T-helper 17 cell (primary cell): ENCODE data around the gene FCER2. TPM values are rescaled to one million over a fixed set of nuclear protein-coding genes. Genes with fewer than 3 reads are reported as not detected.

Experiments used
- ATAC-seq: fragments of 150-1000 bp; cut with Tn5 transposase; 2 replicates; pipeline ENCODE4 v1.10.0; 2021; ENCODE audit warnings: mild to moderate bottlenecking, moderate library complexity
- DNase-seq, 3 donors: peaks; one replicate each; pipeline versions ENCODE4 v3.0.0 to v3.0.0-alpha.2; 2020 to 2021
- H3K9me3 ChIP-seq: one replicate; pipeline ENCODE4 v1.7.0; 2013; ENCODE audit warnings: low read length, mild to moderate bottlenecking; ENCODE audit not compliant: control insufficient read depth, poor library complexity, severe bottlenecking
- H3K27ac Mint-ChIP-seq: one replicate; pipeline ENCODE4 v1.8.0; 2022; ENCODE audit warnings: mild to moderate bottlenecking, moderate library complexity, mixed read lengths
- H3K27me3 Mint-ChIP-seq: one replicate; pipeline ENCODE4 v1.8.0; 2022; ENCODE audit warnings: mixed read lengths
- H3K36me3 Mint-ChIP-seq: one replicate; pipeline ENCODE4 v1.8.0; 2022; ENCODE audit warnings: low read depth, mixed read lengths
- H3K4me1 Mint-ChIP-seq: one replicate; pipeline ENCODE4 v1.8.0; 2022; ENCODE audit warnings: mild to moderate bottlenecking, mixed read lengths
- H3K4me3 Mint-ChIP-seq: one replicate; pipeline ENCODE4 v1.8.0; 2022; ENCODE audit warnings: mild to moderate bottlenecking, moderate library complexity, mixed read lengths
- total RNA-seq, 4 donors: library from RNA in 2 of 4; stranded (reverse) in 2 of 4; gene quantifications; one replicate each; pipeline ENCODE4 v1.2.3 and lab custom pipeline; 2022 to 2026

Gene FCER2
- total RNA-seq, 2 donors from 2014 or later, result 7.0 TPM; not detected in 1

DNA sequence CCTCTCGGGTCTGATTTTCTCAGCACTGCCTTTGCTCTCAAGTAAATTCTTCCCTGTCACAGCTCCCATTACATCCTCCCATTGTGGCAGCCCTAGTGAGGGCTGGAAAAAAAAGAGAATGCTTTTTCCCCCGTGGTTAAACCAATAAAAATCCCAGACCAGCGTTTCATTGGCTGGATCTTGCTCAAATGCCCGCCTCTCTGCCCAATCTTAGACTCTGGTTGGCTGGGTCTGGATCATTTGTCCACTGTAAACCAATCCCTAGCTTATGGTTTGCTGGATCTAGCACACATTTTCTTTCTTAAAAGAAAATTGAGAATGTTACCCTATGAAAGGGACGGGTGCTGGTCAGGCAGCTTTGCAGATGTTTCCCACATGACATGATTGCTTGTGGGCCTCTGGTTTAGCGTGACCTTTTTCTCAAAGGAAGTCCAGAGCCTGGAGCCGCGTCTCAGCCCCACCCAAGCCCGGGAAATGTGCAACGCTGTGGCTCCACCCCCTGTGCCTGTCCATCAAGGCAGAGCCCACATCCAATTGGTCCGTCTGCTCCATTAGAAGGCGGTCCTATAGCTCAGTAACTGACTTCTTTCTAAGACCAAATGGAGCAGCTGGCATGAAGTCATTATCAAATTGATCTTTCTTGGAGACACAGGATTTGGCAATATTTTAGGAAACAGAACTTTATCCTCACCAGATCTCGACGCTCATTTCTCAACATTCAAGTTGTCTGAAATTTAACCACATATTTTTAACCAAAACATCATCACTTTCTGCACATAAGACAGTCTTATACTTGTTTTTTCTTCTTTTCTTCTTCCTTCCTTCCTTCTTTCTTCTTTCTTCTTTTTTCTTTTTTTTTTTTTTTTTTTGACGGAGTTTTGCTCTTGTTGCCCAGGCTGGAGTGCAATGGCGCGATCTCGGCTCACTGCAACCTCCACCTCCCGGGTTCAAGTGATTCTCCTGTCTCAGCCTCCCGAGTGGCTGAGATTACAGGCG lies 27.6 kb downstream of the FCER2 start:
- Mint-ChIP-seq H3K27me3 (peaks cover 57% of the 10 kb centered on the region), H3K4me1 (peaks cover 34% of the 10 kb centered on the region), H3K4me3 (no peak overlapping the region), H3K36me3 (peaks cover 4% of the 10 kb centered on the region), H3K27ac (peak overlapping the region; percentile 9)
- ATAC-seq, result peak; percentile 32
- no peak for DNase-seq
- H3K9me3 ChIP-seq, result no peaks in the 10 kb centered on the region

DNA sequence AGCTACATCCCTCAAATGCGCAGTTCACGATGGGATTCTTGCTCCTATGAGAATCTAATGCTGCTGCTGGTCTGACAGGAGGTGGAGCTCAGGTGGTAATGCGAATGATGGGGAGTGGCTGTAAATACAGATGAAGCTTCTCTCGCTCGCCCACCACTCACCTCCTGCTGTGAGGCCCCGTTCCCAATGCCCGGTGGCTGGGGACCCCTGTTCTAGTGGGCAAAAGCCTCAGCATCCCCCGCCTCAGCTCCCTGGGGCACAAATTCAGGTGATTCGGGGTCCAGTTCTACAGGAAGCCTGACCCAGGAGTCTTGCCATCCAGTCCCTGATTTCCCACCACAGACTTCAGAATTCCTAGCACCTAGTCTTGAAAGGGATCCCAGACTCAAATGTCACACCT lies 29.4 kb downstream of the FCER2 start:
- peaks cover 62% of the 10 kb centered on the region for H3K27me3 Mint-ChIP-seq
- no peak overlapping the region for H3K27ac Mint-ChIP-seq
- ATAC-seq, result no peak

DNA sequence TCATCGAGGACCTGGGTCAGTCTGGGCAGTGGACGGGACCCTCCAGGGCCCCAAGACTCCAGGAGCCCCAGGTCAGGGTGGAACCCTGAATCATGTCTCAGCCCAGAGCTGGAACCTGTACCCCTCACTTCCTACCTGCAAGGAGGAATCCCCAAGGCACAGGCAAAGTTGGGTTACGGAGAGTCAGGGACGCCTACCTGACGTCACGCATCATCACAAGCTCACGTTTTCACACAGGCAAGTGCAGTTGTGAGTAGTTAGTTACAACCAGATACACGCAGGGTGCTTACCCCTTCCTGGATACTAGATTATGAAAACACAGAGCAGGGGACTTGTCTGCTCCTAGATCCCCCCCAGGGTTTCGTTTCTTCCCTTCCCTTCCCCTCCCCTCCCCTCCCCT lies 31.1 kb downstream of the FCER2 start:
- H3K36me3 Mint-ChIP-seq, result peaks cover 5% of the 10 kb centered on the region
- peaks cover 47% of the 10 kb centered on the region for H3K27me3 Mint-ChIP-seq
- H3K27ac Mint-ChIP-seq, result no peak overlapping the region
- peaks cover 14% of the 10 kb centered on the region for H3K4me1 Mint-ChIP-seq
- ATAC-seq (peak; percentile 20), DNase-seq (no peak)
- H3K9me3 ChIP-seq, result no peaks in the 10 kb centered on the region
- H3K4me3 Mint-ChIP-seq, result no peak overlapping the region

More for the DNA sequence above, 29.4 kb downstream of the FCER2 start:
- H3K9me3 ChIP-seq, result no peaks in the 10 kb centered on the region
- Mint-ChIP-seq H3K36me3 (peaks cover 5% of the 10 kb centered on the region), H3K4me1 (peaks cover 26% of the 10 kb centered on the region), H3K4me3 (no peak overlapping the region)
- DNase-seq, result no peak

DNA sequence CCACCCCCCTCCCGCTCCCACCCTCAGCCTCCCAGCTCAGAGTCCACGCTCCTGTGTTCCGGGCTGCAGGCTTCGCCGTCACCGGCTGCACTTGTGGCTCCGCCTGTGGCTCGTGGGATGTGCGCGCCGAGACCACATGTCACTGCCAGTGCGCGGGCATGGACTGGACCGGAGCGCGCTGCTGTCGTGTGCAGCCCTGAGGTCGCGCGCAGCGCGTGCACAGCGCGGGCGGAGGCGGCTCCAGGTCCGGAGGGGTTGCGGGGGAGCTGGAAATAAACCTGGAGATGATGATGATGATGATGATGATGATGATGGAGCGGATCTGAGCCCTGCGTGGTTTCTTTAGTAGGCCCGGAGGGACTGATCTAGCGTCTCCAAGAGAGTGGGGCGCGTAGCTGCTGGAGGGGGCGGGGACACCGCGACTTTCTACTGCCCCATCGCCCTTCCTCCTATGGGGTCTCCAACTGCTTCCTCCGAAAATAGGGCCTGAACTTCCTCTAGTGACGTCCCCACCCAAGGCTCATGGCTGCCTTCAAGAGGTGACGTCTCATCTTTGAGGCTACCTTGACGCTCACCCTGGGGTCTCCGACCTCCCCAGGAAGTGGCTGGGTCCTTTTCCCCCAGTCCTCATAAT lies 31.7 kb downstream of the FCER2 start:
- no peak overlapping the region for H3K27ac Mint-ChIP-seq
- DNase-seq (no peak), ATAC-seq (peak; percentile 68)
- H3K27me3 Mint-ChIP-seq, result peaks cover 44% of the 10 kb centered on the region
- H3K4me1 Mint-ChIP-seq, result peaks cover 14% of the 10 kb centered on the region
- H3K4me3 Mint-ChIP-seq, result peak overlapping the region; percentile 67
- no peaks in the 10 kb centered on the region for H3K9me3 ChIP-seq
- H3K36me3 Mint-ChIP-seq, result peaks cover 5% of the 10 kb centered on the region

DNA sequence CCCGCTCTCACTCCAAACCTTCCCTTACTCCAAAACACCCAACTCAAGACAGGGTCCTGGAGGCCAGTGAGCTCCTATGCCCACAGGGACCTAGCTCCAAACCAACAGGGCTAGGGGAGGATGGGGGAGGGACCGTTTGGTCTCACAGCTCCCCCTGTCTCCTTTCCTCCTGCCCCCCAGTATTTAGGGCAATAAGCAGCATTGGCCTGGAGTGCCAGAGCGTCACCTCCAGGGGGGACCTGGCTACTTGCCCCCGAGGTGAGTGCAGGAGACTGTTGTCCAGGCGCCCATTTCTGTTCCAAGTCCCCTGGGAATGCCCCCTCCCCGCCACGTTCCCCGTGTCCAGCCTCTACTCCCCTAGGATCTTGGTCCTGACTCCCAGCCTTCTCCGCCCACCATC lies 32.3 kb downstream of the FCER2 start:
- Mint-ChIP-seq H3K27me3 (peaks cover 44% of the 10 kb centered on the region), H3K36me3 (peaks cover 5% of the 10 kb centered on the region), H3K4me1 (peaks cover 14% of the 10 kb centered on the region), H3K27ac (no peak overlapping the region), H3K4me3 (peak overlapping the region; percentile 72)
- no peaks in the 10 kb centered on the region for H3K9me3 ChIP-seq
- DNase-seq, result no peak
- no peak for ATAC-seq

DNA sequence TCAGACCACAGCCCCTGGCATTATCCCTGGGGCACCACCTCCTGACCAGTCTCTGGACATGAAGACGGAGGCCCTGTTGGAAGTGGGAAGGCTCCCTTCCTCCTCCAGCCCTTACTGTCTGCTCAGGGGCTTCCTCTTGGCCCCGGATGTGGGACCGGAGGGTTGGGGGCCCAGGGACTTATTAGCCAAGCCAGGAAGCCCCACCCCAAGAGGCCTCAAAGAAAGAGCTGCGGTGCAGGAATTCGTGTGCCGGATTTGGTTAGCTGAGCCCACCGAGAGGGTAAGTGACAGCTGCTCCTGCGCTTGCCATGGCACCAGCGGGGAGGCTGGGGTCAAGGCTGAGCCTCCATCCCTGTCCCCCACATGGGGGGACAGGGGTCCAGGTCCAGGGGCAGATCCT lies 33.1 kb downstream of the FCER2 start, which contains the start of gene RETN:
RETN (plus strand) TSS at position 208 of the 400 bp plus-strand sequence. CDS start 278 bp downstream, outside the sequence.
- DNase-seq, result no peak
- H3K27ac Mint-ChIP-seq, result no peak within 1 kb of the TSS

DNA sequence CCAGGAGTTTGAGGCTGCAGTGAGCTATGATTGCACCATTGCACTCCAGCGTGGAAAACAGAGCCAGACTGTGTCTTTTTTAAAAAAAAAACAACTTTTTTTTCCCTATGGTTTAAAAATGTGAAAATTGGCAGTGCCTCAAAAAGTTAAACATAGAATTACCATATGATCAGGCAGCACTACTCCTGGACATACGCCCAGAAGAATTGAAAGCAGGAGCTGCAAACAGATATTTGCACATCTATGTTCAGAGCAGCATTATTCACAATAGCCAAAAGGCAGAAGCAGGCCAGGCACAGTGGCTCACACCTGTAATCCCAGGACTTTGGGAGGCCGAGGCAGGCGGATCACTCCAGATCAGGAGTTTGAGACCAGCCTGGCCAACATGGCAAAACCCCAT lies 36.9 kb downstream of the FCER2 start:
- ATAC-seq (no peak), DNase-seq (no peak)
- Mint-ChIP-seq H3K27ac (no peak overlapping the region), H3K27me3 (peaks cover 12% of the 10 kb centered on the region), H3K4me3 (no peak overlapping the region), H3K36me3 (peaks cover 4% of the 10 kb centered on the region), H3K4me1 (peaks cover 8% of the 10 kb centered on the region)
- H3K9me3 ChIP-seq, result no peaks in the 10 kb centered on the region

More for the DNA sequence above, 33.1 kb downstream of the FCER2 start, which contains the start of gene RETN:
- Mint-ChIP-seq H3K4me1 (peaks cover 13% of the 10 kb centered on the region), H3K4me3 (peak within 1 kb of the TSS; percentile 72), H3K36me3 (peaks cover 5% of the 10 kb centered on the region), H3K27me3 (peaks cover 38% of the 10 kb centered on the region)
- no peaks in the 10 kb centered on the region for H3K9me3 ChIP-seq
- no peak for ATAC-seq

DNA sequence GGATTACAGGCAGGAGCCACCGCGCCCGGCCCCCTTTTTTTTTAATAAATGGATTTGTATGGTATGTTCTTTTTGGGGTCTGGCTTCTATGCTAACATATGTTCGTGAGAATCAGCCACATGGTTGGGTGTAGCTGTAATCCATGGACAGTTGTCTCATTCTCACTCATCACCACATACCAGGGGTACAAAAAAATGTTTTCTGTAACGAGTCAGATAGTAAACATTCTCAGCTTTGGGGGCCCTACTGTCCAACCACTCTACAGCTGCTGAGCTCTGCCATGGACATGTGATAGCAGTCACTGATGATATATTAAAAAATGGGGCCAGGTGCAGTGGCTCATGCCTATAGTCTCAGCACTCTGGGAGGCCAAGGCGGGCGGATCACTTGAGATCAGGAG lies 38.2 kb downstream of the FCER2 start:
- no peak for DNase-seq
- H3K36me3 Mint-ChIP-seq, result no peaks in the 10 kb centered on the region
- H3K4me3 Mint-ChIP-seq, result no peak overlapping the region
- peaks cover 2% of the 10 kb centered on the region for H3K27me3 Mint-ChIP-seq
- H3K9me3 ChIP-seq, result no peaks in the 10 kb centered on the region
- H3K4me1 Mint-ChIP-seq, result peaks cover 3% of the 10 kb centered on the region
- H3K27ac Mint-ChIP-seq, result no peak overlapping the region
- no peak for ATAC-seq

DNA sequence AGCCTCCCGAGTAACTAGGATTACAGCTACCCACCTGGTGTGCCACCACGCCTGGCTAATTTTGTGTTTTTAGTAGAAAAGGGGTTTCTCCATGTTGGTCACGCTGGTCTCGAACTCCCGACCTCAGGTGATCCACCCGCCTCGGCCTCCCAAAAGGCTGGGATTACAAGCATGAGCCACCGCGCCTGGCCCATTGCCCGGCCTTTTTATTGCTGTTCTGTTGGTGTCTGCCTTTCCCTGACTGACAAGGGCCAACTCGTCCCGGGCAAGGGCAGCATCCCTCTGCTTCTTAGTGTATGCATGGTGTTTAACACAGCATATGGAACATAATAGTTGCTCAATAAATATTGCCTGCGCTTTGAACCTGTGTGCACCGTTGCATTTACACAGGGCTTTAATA lies 39.3 kb downstream of the FCER2 start:
- H3K27ac Mint-ChIP-seq, result no peak overlapping the region
- H3K9me3 ChIP-seq, result no peaks in the 10 kb centered on the region
- ATAC-seq, result no peak
- H3K4me1 Mint-ChIP-seq, result peaks cover 8% of the 10 kb centered on the region
- no peaks in the 10 kb centered on the region for H3K27me3 Mint-ChIP-seq
- no peaks in the 10 kb centered on the region for H3K36me3 Mint-ChIP-seq
- DNase-seq, result no peak
- no peak overlapping the region for H3K4me3 Mint-ChIP-seq

DNA sequence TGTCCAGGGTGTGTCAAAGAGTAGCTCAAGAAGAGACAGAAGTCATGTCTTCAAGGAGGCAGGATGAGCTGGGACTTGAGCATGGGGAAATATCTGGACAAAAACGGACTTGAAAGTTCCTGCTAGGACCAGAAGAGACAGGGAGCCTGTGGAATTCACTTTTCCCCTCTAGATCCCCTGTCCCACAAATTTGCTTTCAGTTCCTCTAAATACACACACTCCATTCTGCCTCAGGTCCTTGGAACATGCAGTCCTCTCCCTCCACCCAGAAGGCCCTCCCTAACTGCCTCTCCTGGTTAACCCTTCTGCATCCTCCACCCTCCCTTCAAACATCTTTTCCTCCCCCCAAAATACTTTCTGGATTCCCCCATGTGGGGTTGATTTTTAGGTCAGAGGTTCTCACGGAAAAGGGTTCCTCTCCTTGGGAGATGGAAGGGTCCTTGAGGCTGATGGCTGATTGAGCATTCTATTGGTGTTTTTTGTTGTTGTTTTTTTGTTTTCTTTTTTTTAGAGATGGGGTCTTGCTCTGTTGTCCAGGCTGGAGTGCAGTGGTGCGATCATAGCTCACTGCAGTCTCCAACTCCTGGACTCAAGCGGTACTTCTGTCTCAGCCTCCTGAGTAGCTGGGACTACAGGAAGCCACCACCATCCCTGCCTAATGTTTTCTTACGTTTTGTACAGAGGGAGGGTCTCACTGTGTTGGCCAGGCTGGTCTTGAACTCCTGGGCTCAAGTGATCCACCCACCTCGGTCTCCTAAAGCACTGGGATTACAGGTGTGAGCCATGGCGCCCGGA lies 40.0 kb downstream of the FCER2 start:
- Mint-ChIP-seq H3K36me3 (no peaks in the 10 kb centered on the region), H3K27ac (no peak overlapping the region), H3K27me3 (no peaks in the 10 kb centered on the region), H3K4me1 (peaks cover 12% of the 10 kb centered on the region), H3K4me3 (no peak overlapping the region)
- H3K9me3 ChIP-seq, result no peaks in the 10 kb centered on the region
- ATAC-seq, result no peak
- DNase-seq, result no peak

DNA sequence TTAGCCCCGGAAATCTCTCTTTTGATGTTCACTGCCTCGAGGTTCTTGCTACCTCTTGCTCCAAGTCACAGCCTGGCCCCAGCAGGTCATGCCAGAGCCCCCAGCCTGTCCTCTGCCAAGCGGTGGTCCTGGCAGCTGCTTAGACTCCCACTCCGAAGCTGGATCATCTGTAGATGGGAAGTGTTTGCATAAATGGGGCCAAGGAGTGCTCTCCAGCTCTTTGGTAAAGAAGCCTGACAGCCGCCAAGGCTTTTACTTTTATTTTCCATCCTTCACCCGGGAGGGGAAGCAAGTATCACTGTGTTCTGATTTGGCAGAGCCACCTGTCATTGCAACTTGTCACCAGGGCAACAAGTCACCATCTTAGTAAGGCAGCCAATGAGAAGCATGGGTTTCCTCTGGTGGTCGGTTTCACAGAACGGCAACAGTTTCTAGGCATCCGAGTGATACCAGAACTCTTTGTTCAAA lies 43.7 kb downstream of the FCER2 start:
- Mint-ChIP-seq H3K27ac (peak overlapping the region; percentile 88), H3K4me3 (peak overlapping the region; percentile 73), H3K27me3 (no peaks in the 10 kb centered on the region), H3K36me3 (no peaks in the 10 kb centered on the region), H3K4me1 (peaks cover 13% of the 10 kb centered on the region)
- H3K9me3 ChIP-seq, result no peaks in the 10 kb centered on the region
- ATAC-seq (peak; percentile 94), DNase-seq (no peak)

DNA sequence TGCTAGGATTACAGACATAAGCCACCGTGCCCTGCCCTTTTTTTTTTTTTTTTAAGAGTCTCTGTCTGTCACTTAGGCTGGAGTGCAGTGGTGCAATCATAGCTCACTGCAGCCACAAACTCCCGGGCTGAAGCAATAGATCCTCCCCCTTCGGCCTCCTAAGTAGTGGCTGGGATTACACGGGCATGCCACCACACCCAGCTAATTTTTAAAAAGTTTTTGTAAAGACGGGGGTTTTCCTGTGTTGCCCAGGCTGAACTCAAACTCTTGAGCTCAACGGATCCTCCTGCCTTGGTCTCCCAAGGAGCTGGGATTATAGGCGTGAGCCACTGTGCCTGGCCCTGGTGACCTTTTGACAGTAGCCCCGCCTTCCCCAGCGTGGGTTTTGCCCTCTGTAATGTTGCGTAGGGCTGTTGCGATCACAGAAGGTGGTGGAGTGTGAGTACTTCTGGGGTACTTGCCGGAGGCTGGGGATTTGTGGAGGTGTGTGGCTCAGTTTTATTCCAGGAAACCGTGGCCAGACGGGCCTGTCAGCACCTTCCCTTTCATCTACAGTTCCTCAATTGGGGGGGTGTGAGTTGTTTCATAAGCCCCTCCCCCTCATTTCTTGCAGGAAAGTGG lies 44.7 kb downstream of the FCER2 start:
- Mint-ChIP-seq H3K27ac (peak overlapping the region; percentile 88), H3K27me3 (no peaks in the 10 kb centered on the region), H3K36me3 (no peaks in the 10 kb centered on the region), H3K4me1 (peaks cover 19% of the 10 kb centered on the region), H3K4me3 (peak overlapping the region; percentile 43)
- H3K9me3 ChIP-seq, result no peaks in the 10 kb centered on the region
- DNase-seq (no peak), ATAC-seq (peak; percentile 42)
